LNCAP (cell line): ENCODE measurements around the gene TRIM17.
A peak's percentile ranks its signal among the peaks of the same experiment; 100 is the strongest.

Source experiments
- TF ChIP-seq, protein P1 (sequence below): fragments of 450-650 bp; IDR thresholded peaks from 2 replicates; pipeline ENCODE4 v1.5.1; 2017; ENCODE audit warnings: mild to moderate bottlenecking

TRIM17 gene

DNA sequence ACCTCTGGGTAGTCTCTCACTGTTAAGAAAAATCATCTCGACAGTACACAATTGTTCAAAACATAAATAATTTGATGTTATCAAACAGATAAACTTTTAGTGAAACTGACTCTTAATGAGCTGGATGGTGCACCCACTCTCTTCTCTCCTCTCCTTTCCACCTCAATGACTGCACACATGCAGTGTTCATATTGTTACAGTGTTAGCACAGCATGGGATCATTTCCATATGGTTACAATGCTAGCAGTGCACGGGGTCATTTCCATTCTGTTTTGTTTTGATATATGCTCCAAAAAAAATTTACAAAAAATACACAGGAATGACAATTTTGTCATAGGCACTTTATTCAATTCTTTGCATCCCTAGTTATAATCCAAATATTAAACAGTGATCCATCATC is 44.2 kb upstream of the TRIM17 start:
- TF ChIP-seq, protein P1, sequence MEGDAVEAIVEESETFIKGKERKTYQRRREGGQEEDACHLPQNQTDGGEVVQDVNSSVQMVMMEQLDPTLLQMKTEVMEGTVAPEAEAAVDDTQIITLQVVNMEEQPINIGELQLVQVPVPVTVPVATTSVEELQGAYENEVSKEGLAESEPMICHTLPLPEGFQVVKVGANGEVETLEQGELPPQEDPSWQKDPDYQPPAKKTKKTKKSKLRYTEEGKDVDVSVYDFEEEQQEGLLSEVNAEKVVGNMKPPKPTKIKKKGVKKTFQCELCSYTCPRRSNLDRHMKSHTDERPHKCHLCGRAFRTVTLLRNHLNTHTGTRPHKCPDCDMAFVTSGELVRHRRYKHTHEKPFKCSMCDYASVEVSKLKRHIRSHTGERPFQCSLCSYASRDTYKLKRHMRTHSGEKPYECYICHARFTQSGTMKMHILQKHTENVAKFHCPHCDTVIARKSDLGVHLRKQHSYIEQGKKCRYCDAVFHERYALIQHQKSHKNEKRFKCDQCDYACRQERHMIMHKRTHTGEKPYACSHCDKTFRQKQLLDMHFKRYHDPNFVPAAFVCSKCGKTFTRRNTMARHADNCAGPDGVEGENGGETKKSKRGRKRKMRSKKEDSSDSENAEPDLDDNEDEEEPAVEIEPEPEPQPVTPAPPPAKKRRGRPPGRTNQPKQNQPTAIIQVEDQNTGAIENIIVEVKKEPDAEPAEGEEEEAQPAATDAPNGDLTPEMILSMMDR: no peak

DNA sequence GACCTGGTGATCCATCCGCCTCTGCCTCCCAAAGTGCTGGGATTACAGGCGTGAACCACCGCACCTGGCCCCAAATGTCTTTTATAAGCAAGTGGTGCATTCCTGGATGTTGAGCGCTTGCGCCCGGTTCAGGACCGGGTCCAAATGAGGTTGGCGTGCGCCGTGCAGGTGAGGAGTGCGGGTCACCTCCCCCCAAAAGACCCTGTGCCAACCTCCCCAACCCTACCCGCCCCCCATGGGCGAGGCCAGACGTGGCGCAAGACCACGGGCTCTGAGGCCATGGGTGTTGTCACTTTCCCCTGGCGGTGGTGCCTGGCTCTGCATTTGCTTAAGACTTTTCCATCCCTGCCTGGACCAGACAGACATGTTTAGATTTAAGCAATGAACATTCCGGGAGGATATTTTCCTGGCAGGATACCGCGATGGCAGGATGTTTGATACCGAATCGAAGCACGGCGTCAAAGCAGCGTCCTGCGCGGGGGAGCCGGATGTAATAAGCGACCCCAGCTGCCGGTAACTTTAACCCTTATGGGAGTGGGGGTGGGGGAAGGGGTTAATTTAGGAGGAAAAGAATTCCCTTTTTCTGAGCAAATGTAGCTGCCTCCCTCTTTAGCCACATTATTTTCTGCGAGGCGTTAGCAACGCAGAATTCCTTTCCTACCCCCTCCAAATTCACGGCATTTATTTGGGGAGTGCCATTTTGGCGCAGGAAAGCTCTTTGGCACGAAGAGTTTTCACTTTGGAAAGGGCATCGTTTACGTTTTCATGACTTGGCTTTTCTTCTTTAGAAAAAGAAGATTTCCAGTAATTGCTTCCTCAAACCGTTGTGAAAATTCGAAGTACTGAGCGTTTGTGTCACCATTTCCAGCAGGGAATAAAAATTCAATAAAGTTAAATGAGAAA is 42.7 kb upstream of the TRIM17 start:
- TF ChIP-seq, protein P1: peak; percentile 74

DNA sequence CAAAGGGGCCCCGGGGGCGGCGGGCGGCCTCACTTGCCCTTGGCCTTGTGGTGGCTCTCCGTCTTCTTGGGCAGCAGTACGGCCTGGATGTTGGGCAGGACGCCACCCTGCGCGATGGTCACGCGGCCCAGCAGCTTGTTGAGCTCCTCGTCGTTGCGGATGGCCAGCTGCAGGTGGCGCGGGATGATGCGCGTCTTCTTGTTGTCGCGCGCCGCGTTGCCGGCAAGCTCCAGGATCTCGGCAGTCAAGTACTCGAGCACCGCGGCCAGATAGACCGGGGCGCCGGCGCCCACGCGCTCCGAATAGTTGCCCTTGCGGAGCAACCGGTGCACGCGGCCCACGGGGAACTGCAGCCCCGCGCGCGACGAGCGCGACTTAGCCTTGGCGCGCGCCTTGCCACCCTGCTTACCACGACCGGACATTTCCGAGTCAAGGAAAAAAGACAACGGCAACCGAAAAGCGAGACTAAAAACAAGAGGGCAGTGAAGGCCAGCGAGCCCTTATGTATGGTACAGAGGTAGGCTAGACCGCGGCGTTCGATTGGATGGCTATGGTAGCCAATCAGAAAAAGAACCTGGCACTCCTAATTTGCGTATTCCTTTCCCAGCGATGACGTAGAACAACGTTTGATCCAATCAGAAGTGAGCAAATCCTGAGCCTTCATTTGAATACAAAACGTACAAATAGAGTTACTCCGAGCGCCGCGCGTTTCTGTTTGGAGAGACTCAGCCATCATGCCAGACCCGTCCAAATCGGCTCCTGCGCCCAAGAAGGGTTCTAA is 40.9 kb upstream of the TRIM17 start:
- TF ChIP-seq, protein P1: peak; percentile 36; the same call in 1 of the 2 replicates

DNA sequence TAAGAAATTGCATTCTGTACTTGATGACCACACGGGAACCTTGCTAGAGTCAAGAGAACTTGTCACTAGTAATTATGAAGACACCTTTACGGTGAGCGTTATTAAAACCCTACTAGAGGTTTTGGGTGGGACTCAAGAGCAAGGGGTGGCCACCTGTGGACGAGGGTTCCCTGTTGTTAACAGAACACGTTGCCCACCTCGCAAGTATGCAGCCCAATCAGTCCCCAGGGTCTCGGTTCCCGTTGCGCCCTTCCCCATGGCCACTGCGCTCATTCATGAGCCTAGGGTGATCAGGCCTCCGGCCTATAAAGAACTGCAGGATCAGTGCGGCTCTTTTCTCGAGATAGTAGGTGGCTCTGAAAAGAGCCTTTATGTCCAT is 40.3 kb upstream of the TRIM17 start:
- TF ChIP-seq, protein P1: no peak

DNA sequence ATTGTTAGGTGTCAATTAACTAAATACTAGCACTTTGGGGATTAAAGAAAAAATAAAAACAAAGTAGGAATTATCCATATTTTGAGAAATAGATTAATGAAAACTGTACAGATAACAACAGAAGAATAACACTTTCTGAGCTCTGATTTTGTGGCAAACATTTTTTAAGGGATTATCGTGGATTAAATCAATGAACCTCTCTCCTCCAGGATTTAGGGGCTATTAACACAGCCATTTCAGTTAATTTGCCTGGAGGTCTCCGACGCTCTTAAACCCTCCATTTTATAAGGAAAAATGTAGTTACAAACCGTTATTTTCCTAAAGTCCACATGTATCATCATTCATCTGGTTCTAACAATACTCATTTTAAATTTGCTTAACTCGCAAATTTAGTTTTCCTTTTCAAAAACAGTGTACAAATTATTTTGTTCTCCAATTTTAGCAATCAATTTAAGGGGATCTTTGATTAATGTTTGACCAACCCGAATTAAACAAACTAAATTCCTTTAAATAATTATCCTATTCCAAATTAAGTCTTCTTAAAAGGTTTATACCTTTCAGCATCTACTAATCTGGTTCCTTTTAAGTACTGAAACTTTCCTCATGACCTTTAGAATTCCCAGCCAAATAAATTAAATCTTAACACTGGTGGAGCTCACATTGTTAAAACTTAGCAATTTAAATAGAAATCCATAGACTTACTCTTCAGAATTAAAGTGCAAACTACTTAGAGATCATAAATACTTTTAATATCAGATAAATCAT is 39.8 kb upstream of the TRIM17 start:
- TF ChIP-seq, protein P1: no peak

DNA sequence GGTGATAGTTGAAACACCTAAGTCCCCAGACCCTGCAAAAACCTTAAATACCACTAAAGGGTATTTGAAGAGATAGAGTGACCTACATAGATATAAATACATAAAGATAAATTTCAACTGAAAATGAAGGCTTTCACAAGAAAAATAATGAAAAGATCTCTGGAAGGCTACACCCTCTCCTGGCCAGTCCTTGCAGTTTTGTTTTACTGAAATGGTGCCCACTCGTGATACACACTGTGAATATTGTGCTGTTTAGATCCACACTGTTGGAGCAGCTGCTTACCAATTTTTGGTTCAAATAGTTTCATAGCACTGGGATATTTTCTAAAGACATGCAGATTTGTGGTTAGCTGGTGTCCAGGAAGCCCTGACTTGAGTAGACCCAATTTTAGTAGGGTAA is 39.1 kb upstream of the TRIM17 start:
- TF ChIP-seq, protein P1: no peak; the same call in 1 of the 2 replicates

DNA sequence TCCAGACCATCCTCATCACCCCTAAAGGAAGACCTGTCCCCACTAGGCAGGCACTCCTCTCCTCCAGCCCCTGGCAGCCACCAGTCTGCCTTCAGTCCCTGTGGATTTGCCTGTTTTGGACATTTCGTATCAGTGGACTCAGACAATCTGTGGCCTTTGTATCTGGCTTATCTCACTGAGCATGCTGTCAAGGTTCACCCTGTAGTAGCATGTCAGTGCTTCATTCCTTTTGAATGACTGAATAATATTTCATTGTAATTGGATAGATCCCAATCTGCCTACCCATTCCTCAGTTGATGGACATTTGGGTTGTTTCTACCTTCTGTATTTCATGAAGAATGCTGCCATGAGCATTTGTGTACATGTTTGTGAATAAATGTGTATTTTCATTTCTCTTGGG is 37.6 kb upstream of the TRIM17 start:
- TF ChIP-seq, protein P1: no peak
